HepG2 (cell line): ENCODE data around the gene LZTS2. TPM values are rescaled to one million over a fixed set of nuclear protein-coding genes. Genes with fewer than 3 reads are reported as not detected.
A peak's percentile ranks its signal among the peaks of the same experiment; 100 is the strongest.

Experiments used
- BHLHE40 ChIP-seq: IDR thresholded peaks from 2 replicates; pipeline ENCODE4 v1.6.1; 2011; ENCODE audit warnings: low read length, improper control_type of control experiment
- CSRNP1 ChIP-seq: sonication (generic); formaldehyde crosslinking; IDR thresholded peaks from 2 replicates; pipeline ENCODE4 v1.8.1; 2023; ENCODE audit warnings: mild to moderate bottlenecking, missing genetic modification reagents
- GATA4 ChIP-seq: sonication (generic); IDR thresholded peaks from 2 replicates; pipeline ENCODE4 v1.6.1; 2016; ENCODE audit warnings: antibody characterized with exemption, low read depth, borderline replicate concordance
- KDM5B ChIP-seq: sonication (generic); formaldehyde crosslinking; IDR thresholded peaks from 2 replicates; pipeline ENCODE4 v1.4.0; 2020; ENCODE audit warnings: missing genetic modification reagents, mild to moderate bottlenecking, borderline replicate concordance
- NR2F1 ChIP-seq, 2 experiments: fragments of 450-650 bp in 1 of 2; formaldehyde crosslinking in 1 of 2; IDR thresholded peaks; 2 replicates each; pipeline versions ENCODE4 v1.5.0 to v1.6.1; 2016 to 2020; ENCODE audit warnings: mild to moderate bottlenecking in 1 of 2, missing compliant biosample characterization in 1 of 2, missing genetic modification reagents in 1 of 2, moderate library complexity in 1 of 2
- POGZ ChIP-seq: sonication (generic); formaldehyde crosslinking; IDR thresholded peaks from 2 replicates; pipeline ENCODE4 v1.4.0; 2020; ENCODE audit warnings: mild to moderate bottlenecking, missing genetic modification reagents
- POLR2AphosphoS2 ChIP-seq: IDR thresholded peaks from 2 replicates; pipeline ENCODE4 v1.6.1; 2011; ENCODE audit warnings: low read depth, low read length, improper control_type of control experiment
- RBAK ChIP-seq: sonication (generic); formaldehyde crosslinking; IDR thresholded peaks from 2 replicates; pipeline ENCODE4 v1.5.1; 2020; ENCODE audit warnings: mild to moderate bottlenecking, missing genetic modification reagents
- SUZ12 ChIP-seq: fragments of 150-350 bp; IDR thresholded peaks from 2 replicates; pipeline ENCODE4 v1.6.1; 2014; ENCODE audit warnings: low read depth, low read length
- ZFP36L1 ChIP-seq: sonication (generic); formaldehyde crosslinking; IDR thresholded peaks from 2 replicates; pipeline ENCODE4 v1.8.0; 2022; ENCODE audit warnings: mild to moderate bottlenecking, missing genetic modification reagents, moderate library complexity
- ZNF276 ChIP-seq: sonication (generic); formaldehyde crosslinking; IDR thresholded peaks from 2 replicates; pipeline ENCODE4 v1.4.0; 2020; ENCODE audit warnings: mild to moderate bottlenecking, low read depth, missing genetic modification reagents
- ZNF441 ChIP-seq: sonication (generic); formaldehyde crosslinking; IDR thresholded peaks from 2 replicates; pipeline ENCODE4 v1.7.0; 2021; ENCODE audit warnings: missing genetic modification reagents, borderline replicate concordance
- ZNF451 ChIP-seq: sonication (generic); formaldehyde crosslinking; IDR thresholded peaks from 2 replicates; pipeline ENCODE4 v1.5.0; 2020; ENCODE audit warnings: mild to moderate bottlenecking, missing genetic modification reagents
- ZNF83 ChIP-seq: sonication (generic); formaldehyde crosslinking; IDR thresholded peaks from 2 replicates; pipeline ENCODE4 v1.4.0; 2020; ENCODE audit warnings: missing genetic modification reagents, mild to moderate bottlenecking, borderline replicate concordance
- ZSCAN29 ChIP-seq: sonication (generic); formaldehyde crosslinking; conservative IDR thresholded peaks from 2 replicates; pipeline ENCODE4 v1.4.0; 2020; ENCODE audit warnings: mild to moderate bottlenecking, missing genetic modification reagents
- polyA plus RNA-seq, 8 experiments: library from polyadenylated mRNA; depleted of rRNA in 3 of 8; stranded (reverse) in 7 of 8; unstranded in 1 of 8; fragments of >200 nt; fragmentation: Illumina TruSeq in 4 of 8; extraction: Trizol in 4 of 8; gene quantifications; 2 replicates each; pipeline versions ENCODE4 v1.2.1 to v1.2.3, GENCODE V29; 2011 to 2016; ENCODE audit warnings: low read depth in 4 of 8, missing spikeins in 1 of 8, mixed read lengths in 1 of 8; ENCODE audit not compliant: insufficient read depth in 1 of 8
- total RNA-seq, 5 experiments: library from RNA; depleted of rRNA; stranded (reverse); fragments of >200 nt; fragmentation: Illumina TruSeq; extraction: Trizol; gene quantifications; 2 replicates each; pipeline ENCODE4 v1.2.3, GENCODE V29; 2016; ENCODE audit warnings: low read depth in 1 of 5
- TF ChIP-seq, protein P1 (sequence below): sonication (generic); formaldehyde crosslinking; IDR thresholded peaks from 2 replicates; pipeline ENCODE4 v1.5.1; 2020; ENCODE audit warnings: mild to moderate bottlenecking, missing genetic modification reagents, moderate library complexity
- TF ChIP-seq, protein P2 (sequence below): sonication (generic); formaldehyde crosslinking; IDR thresholded peaks from 2 replicates; pipeline ENCODE4 v1.9.0; 2021; ENCODE audit warnings: missing genetic modification reagents, mild to moderate bottlenecking, borderline replicate concordance
- TF ChIP-seq, protein P3 (sequence below): sonication (generic); formaldehyde crosslinking; IDR thresholded peaks from 2 replicates; pipeline ENCODE4 v1.8.1; 2023; ENCODE audit warnings: mild to moderate bottlenecking, missing genetic modification reagents

Gene LZTS2
- total and polyA plus RNA-seq, 2 of the 13 experiments (the other 11 are each of a cell fraction or from before 2014, with no cell fraction given), result 43.6 to 65.6 TPM

DNA sequence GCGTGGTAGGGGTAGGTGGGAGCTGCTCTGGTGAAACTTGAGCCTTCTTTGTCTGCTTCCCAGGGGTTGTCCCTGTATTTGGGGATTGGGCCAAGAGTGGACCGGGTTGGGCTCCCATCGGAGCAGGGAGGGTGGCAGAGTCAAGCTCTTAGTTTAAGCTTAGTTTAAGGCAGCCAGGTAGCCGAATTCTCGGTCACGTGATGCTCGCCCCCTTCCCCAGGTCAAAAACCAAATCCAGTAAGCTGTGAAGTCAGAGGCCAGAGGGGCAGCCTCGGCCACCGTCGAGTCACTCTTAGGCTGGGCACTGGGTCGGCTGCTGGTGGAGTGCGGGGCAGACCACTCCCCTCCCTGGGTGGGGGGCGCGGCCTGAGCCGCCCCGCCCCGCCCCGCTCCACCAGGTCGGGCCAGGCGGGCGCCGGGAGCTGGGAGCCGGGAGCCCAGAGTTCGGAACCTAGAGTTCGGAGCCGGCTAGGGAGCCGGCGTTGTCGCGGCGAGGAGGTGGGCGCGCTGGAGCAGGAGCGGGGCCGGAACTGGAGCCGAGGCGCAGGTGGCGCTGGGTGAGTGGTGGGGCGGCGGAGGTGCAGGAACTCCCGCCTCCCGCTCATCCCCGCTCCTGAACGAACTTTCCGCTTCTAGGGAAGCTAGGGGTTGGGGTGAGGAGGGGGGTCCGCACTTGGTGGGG lies 2.8 kb upstream of the LZTS2 start (continued):
- TF ChIP-seq RBAK (CRISPR knock-in tag) (no peak), CSRNP1 (CRISPR knock-in tag) (peak; percentile 41; the same call in 1 of the 2 replicates), POLR2AphosphoS2 (no peak), KDM5B (CRISPR knock-in tag) (peak; percentile 25; the same call in 1 of the 2 replicates), SUZ12 (no peak), ZNF451 (CRISPR knock-in tag) (peak; percentile 39; the same call in 1 of the 2 replicates), POGZ (CRISPR knock-in tag) (no peak), ZNF441 (CRISPR knock-in tag) (no peak), ZNF83 (no peak), GATA4 (0 out of 2 replicates have a peak, but pooled peaks have one; percentile 24), ZSCAN29 (CRISPR knock-in tag) (no peak), NR2F1 (CRISPR knock-in tag; IDR thresholded peaks at IDR 0.05) (no peak), ZNF276 (CRISPR knock-in tag) (0 out of 2 replicates have a peak, but pooled peaks have one; percentile 9), ZFP36L1 (CRISPR knock-in tag) (0 out of 2 replicates have a peak, but pooled peaks have one; percentile 41), BHLHE40 (peak; percentile 33; the same call in 1 of the 2 replicates)
- TF ChIP-seq, protein P1, sequence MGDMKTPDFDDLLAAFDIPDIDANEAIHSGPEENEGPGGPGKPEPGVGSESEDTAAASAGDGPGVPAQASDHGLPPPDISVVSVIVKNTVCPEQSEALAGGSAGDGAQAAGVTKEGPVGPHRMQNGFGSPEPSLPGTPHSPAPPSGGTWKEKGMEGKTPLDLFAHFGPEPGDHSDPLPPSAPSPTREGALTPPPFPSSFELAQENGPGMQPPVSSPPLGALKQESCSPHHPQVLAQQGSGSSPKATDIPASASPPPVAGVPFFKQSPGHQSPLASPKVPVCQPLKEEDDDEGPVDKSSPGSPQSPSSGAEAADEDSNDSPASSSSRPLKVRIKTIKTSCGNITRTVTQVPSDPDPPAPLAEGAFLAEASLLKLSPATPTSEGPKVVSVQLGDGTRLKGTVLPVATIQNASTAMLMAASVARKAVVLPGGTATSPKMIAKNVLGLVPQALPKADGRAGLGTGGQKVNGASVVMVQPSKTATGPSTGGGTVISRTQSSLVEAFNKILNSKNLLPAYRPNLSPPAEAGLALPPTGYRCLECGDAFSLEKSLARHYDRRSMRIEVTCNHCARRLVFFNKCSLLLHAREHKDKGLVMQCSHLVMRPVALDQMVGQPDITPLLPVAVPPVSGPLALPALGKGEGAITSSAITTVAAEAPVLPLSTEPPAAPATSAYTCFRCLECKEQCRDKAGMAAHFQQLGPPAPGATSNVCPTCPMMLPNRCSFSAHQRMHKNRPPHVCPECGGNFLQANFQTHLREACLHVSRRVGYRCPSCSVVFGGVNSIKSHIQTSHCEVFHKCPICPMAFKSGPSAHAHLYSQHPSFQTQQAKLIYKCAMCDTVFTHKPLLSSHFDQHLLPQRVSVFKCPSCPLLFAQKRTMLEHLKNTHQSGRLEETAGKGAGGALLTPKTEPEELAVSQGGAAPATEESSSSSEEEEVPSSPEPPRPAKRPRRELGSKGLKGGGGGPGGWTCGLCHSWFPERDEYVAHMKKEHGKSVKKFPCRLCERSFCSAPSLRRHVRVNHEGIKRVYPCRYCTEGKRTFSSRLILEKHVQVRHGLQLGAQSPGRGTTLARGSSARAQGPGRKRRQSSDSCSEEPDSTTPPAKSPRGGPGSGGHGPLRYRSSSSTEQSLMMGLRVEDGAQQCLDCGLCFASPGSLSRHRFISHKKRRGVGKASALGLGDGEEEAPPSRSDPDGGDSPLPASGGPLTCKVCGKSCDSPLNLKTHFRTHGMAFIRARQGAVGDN (CRISPR knock-in tag), result peak; percentile 53
- TF ChIP-seq, protein P2, sequence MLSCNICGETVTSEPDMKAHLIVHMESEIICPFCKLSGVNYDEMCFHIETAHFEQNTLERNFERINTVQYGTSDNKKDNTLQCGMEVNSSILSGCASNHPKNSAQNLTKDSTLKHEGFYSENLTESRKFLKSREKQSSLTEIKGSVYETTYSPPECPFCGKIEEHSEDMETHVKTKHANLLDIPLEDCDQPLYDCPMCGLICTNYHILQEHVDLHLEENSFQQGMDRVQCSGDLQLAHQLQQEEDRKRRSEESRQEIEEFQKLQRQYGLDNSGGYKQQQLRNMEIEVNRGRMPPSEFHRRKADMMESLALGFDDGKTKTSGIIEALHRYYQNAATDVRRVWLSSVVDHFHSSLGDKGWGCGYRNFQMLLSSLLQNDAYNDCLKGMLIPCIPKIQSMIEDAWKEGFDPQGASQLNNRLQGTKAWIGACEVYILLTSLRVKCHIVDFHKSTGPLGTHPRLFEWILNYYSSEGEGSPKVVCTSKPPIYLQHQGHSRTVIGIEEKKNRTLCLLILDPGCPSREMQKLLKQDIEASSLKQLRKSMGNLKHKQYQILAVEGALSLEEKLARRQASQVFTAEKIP (CRISPR knock-in tag), result no peak
- TF ChIP-seq, protein P3, sequence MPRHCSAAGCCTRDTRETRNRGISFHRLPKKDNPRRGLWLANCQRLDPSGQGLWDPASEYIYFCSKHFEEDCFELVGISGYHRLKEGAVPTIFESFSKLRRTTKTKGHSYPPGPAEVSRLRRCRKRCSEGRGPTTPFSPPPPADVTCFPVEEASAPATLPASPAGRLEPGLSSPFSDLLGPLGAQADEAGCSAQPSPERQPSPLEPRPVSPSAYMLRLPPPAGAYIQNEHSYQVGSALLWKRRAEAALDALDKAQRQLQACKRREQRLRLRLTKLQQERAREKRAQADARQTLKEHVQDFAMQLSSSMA, result peak; percentile 12; the same call in 1 of the 2 replicates
